Activated naive CD4-positive, alpha-beta T cell treated with anti-CD3 and anti-CD28 coated beads, Interleukin-2, amount 50 U/mL, for 16 hours (primary cell): ENCODE measurements around the gene VGLL3.

Experiments
- DNase-seq: peaks from one replicate; pipeline ENCODE4 v3.0.0-alpha.2; 2020

The VGLL3 gene

DNA sequence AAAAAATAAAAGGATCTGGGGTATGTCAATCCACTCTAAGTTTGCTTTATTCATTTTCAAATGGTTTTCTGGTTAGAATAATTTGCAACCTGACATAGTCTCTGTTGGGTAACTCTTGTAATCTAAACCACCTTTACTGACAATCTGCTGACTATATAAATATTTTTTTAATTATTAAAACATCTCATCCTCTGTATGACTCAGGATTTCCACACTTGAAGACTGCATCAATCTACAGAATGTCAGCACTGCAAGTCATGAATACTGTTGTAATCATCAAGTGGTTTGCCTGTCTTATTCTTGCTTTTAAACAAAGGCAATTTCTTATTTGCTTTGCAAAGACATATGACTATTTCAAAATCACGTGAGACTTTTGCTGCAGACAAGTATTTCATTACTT lies 42.1 kb downstream of the VGLL3 start:
- DNase-seq: no peak

DNA sequence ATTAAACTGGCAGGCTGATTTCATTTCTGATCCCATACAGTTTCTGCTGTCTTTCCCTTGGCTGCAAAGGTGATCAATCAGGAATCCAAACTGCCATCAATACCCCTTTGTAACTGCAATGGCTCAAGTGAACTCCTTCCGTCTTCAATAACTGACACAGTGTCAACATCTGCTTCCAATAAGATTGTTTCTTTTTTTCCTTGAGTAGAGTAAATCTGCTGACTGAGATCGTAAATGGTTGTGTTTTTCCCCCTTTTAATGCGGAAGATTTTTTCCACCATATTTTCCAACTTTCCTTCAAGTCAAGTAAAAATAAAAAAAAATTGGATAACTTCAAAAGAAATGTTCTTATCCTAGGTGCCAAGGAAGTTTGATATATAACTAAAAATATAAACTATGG lies 48.7 kb downstream of the VGLL3 start:
- no peak for DNase-seq

DNA sequence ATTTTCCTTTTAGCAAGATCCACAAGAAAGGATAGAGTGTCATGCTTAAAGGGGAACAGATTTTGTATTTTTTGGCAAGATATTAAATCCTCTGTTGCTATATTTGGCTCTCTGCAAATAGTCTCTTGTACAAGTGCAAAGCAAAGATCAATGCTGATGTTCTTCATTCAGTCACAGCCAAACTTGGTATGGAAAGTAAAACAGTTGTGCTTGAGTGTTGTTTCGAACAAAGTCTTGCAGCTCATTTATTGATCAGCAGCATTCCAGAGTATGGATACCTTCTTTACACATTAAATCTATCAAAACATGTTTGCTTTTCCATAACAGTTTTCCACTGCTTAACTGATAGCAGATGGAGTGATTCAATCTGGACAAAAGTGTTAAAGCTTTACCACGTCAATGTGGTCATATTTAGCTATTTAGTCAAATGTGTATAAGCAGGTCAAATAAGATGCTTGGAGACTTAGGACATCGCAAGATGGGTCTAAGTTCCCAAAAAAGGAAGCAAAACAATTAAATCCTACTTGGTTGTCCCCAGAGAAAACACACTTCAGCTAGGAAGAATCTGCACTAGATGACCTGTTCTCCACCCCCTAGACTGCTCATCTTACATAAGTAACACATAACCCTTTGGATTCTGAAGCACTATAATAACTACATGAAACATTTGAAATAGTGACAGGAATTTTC lies 52.4 kb downstream of the VGLL3 start:
- DNase-seq: no peak

DNA sequence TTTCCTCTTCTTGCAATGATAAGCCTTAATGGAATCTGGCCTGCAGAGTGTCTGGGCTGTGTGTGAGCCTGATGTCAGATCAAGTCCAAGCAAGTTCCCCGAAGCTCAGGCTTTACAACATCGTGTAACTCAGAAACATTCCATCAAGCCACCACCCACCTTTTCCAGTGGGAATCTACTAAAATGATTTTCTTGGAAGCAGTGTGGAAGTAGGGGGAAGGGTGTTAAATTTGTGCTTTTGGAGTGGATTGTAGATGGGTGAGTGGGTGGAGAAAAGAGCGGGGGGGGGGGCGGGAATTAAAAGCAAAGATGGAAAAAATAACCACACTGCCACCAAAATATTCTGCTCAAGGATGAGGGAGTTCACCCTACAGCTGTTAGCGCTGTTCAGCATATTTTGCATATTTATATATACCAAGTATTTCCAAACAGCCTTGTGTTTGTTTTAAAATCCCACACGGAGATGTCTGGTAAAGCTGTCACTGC lies 53.6 kb downstream of the VGLL3 start:
- no peak for DNase-seq

DNA sequence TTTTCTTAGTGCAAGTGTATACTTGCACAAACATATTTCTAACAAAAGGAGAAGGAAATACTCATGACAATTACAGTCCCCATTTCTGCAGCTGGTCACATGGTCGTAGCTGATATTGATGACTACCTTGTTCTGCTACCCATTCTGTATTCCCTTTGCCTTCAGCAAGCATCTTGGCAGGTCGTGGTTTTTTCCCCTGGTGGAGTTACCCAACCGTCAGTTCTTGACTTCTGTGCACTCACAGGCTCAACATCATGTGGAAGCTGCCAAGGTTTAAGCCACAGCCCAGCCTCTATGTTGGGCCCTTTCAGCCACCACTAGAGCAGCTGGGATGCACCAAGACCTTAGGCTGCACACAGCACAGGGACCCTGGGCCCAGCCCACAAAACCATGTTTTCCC lies 56.1 kb downstream of the VGLL3 start:
- DNase-seq: no peak

DNA sequence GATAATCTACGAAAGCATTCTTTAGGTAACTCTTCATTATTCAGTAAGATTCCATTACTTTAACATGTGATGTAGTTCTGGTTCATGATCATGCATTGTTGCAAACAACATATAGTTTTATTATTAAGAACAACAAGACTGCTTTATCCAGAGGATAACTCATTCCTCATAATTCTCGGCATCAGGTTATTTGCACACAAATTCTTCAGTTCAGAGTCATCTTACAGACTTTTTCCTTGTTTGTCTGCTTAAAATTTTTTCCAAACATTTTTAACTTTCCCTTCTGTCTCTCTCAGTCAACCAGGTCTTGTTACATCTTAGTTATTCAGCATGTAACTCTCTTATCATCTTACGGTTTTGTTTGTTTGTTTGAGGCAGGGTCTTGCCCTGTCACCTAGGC lies 60.1 kb downstream of the VGLL3 start:
- no peak for DNase-seq

DNA sequence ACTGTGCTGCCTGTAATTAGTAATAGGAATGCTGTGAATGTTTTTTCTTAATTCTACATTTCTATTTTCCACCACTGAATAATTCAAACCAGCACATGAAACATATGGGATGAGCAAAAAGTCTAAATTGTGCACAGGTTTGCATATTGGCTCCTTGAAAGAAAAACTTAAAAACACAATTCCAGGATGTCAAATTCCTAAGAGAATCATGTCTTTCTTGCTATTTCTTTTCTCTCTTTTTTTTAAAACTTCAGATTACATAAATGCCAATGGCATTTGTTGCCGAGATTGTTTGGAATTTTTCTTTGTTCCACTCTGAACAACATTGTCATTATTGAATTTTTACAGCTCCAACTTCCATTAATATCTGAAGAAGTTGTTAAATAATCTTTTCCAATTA lies 60.8 kb downstream of the VGLL3 start:
- DNase-seq: no peak

DNA sequence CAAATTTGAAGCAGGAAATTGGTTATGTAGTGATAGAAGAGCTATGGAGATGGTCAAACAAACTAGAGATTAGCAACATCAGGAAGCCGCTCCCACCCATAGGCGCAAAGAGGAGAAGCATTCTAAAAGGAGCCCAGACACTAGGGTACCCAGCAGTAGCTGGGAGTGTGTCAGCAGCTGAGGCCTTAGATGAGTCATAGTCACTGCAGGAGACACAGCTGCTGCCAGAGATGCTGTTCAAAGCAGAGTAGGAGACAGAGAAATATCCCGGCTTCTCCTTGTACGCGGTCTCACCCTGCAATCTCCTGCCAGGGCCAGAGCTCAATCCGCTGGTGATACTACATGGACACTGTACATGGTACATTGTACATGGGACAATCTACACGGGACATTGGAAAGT lies 61.9 kb downstream of the VGLL3 start:
- no peak for DNase-seq

DNA sequence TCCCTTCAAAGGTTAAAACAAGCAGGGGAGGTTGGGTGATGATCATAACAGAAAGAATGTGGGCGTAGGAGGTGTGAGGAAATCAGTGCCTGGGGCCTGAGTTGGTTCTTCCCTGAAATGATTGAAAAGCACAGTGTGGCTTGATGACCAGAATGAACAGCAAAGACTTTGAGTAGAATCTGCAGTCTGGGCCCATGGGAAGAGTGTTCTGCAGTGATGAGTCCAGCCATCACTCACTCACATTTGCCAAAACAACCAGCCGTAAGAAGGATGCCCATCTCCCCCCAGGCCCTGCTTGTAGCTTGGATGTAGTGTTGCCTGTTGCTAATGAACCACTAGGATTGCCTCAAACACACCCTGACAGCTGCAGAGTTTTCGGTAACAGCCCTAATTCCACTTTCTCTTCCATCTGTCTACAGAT lies 67.9 kb downstream of the VGLL3 start:
- no peak for DNase-seq

DNA sequence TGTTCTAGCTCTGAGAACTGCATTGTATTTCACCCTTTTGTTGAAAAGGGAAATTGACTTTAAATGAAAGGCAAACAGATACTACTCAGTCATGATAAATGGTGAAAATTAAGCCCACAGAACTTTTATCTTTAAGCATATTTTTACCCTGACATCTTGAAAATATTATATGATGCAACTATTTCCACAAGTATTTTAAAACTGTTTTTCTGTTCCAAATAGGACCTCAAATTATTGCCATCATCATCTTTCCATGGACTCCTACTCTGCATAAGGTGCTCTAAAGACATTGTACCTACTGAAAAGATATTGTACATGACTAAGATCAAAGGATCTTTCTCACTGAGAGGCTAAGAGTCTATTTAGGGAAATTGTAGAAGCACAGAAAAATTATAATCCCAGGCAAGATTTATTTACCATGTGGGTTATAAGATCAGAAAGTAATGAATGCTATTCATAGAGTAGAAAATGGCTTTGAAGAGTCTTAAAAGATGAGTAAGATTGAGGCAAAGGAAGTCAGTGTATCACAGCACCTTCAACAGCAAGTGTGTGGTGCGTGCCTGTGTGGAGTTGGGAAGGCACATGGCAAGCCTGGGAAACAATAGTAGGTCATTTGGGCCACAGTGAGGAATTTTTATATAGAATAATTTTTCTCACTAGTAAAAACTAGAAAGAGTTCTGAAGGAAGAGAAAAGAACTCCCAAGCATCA lies 68.8 kb downstream of the VGLL3 start:
- no peak for DNase-seq

DNA sequence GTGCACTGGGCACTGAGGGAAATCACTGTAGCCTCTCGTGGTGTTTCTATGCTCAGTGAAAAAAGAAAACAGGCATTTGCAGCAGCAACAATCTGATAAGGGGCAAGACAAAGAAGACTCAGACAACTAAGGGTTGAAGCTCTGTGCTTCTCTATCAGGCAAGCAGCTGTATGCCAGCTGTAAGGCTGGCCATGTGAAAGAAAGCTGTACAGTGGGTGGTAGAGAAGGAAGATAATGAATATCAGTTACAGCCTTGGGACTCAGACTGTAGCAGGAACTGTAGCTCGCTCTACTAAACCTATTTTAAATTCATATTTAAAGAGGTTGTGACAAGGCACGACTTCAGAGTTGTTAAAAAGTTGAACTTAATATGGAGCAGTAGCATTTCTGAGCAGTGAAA lies 76.3 kb downstream of the VGLL3 start:
- DNase-seq: no peak

DNA sequence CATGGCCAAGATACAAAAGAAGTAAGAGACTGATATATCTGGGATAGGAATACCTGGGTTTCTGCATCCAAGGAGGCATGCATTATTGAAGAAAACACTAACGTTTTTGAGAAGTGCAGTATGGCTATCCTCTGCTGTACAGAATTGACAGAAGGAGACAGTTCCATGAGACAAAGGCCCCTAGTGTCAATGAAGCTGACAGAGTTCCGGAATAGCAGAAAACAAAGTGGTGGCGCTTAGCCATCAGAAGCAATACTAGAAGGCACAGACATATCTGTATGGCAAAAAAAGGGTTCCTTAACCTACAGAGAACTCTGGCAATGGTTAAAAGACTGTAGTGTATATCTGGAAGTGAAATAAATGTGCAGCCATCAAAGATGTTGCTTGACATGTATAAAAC lies 77.8 kb downstream of the VGLL3 start:
- no peak for DNase-seq

DNA sequence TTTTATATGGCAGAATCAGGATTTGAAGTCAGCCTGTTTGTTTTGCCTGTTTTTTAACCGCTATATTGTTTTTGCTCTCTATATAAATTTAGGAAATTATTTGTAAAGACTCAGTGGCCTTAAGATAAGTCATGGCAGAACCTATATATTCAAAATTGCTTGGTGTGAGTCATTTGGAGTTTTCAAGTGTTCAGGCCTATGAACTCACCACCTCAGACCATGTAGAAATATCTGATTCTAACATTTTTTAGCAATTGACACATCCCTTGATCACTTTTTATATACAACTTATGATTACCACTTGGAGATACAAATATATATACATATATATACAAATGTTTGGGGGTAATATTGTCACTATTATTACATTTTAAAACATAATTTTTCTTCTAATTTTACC lies 95.7 kb downstream of the VGLL3 start:
- DNase-seq: no peak

DNA sequence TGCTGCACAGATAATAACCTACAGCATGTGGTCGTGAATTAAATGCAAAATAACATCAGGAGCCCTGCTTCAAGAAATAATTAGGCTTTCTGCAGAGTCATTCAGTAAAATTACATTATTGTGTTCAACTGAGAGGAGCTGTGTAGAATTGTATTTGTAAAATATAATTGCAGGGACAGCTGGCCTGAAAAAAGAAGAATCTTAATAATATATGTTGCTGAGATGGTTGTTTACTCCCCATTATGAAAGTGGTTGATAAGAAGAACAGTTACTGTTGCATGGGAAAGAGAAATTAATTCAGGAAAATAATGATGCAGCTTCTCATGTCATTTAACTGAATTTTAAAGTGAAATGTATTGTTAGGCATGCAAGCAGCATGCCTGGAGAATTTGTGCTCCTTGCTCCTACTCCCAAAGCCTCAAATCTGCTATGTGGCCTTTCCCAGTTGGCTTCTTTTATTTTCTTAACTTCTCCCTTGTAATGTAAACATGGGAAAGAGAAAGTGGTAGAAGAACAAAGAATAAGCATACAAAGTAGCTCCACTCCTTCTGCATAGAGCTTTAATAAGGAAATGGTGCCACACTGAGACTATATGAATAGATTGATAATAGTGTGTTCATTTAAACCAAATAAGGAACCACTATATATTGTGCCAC lies 100.1 kb downstream of the VGLL3 start:
- DNase-seq: no peak
